Prostate gland (tissue), 2 donors: ENCODE data around the gene CIDEB. TPM values are rescaled to one million over a fixed set of nuclear protein-coding genes. Genes with fewer than 3 reads are reported as not detected.

Source experiments
- DNase-seq: peaks from one replicate; pipeline ENCODE4 v3.0.0-alpha.2; 2019; ENCODE audit warnings: low spot score
- H3K27ac ChIP-seq, 2 donors: fragments of 200-600 bp; sonication (generic); 2 replicates each; pipeline ENCODE4 v1.5.1; 2017 to 2019
- H3K27me3 ChIP-seq: fragments of 200-600 bp; sonication (generic); replicated peaks from 2 replicates; pipeline ENCODE4 v1.5.1; 2019; ENCODE audit not compliant: insufficient read depth
- H3K36me3 ChIP-seq, 2 donors: fragments of 200-600 bp; sonication (generic); 1 replicate in 1 of 2; 2 replicates in 1 of 2; pipeline versions ENCODE4 v1.5.1 to v1.8.1; 2017 to 2019
- H3K4me1 ChIP-seq: fragments of 200-600 bp; sonication (generic); replicated peaks from 2 replicates; pipeline ENCODE4 v1.5.1; 2019
- H3K4me3 ChIP-seq, 2 donors: fragments of 200-600 bp; sonication (generic); 2 replicates each; pipeline ENCODE4 v1.5.1; 2017 to 2019
- H3K9me3 ChIP-seq: fragments of 200-600 bp; sonication (generic); 2 replicates; pipeline ENCODE4 v1.5.1; 2017
- CTCF ChIP-seq, 4 experiments: fragments of 200-600 bp in 2 of 4; fragments of 450-650 bp in 2 of 4; sonication (generic) in 2 of 4; IDR thresholded peaks; 1 replicate in 3 of 4; 2 replicates in 1 of 4; pipeline ENCODE4 v1.5.1; 2016 to 2019; ENCODE audit warnings: antibody characterized with exemption in 4 of 4, mild to moderate bottlenecking in 2 of 4, moderate library complexity in 2 of 4
- POLR2A ChIP-seq: fragments of 450-650 bp; IDR thresholded peaks from one replicate; pipeline ENCODE4 v1.6.1; 2016; ENCODE audit warnings: antibody characterized with exemption, mild to moderate bottlenecking
- POLR2AphosphoS5 ChIP-seq: sonication (generic); formaldehyde crosslinking; IDR thresholded peaks from one replicate; pipeline ENCODE4 v1.6.1; 2017; ENCODE audit warnings: antibody characterized with exemption
- WGBS: methylation state at CpG from one replicate; pipeline ENCODE4 v1.1.5; 2018; 5-methylcytosine and 5-hydroxymethylcytosine counted together
- intact Hi-C: fragments of 100-400 bp; cut with DNase I; formaldehyde crosslinking; loops from one replicate; pipeline ENCODE4 v1.14.2; 2022
- total RNA-seq, 2 donors: library from RNA; depleted of rRNA; stranded (reverse); fragments of >200 nt; gene quantifications; one replicate each; pipeline ENCODE4 v1.1.0, GENCODE V29; 2016

Gene CIDEB
- total RNA-seq, 2 donors from 2014 or later: 9.1 to 17.8 TPM

GRCh38 chr14:24299255-24300191 is 8.3 kb downstream of the CIDEB start, which contains the start of the genes DHRS1 and NOP9:
TSS of gene DHRS1 (minus strand) at chr14:24299780. CDS start at chr14:24299106, 674 bp downstream.
TSS of gene NOP9 (plus strand) at chr14:24299850. CDS start at chr14:24299955, 105 bp downstream.
- Histone ChIP-seq H3K27me3 (no peaks in the 10 kb centered on the region), H3K4me1 (peaks cover 14% of the 10 kb centered on the region), H3K4me3 (peak within 1 kb of the TSS; percentile 66 to 69), H3K9me3 (no peaks in the 10 kb centered on the region), H3K27ac (peak within 1 kb of the TSS; percentile 76 to 82), H3K36me3 (peaks cover 15 to 18% of the 10 kb centered on the region in 2 donors)
- TF ChIP-seq POLR2AphosphoS5 (peak; percentile 96), POLR2A (peak; percentile 86), CTCF (IDR thresholded peaks at IDR 0.05) (peak in 1 of 4 experiments; percentile 30)
- under 1% methylated on average over 43 of the region's 75 CpGs for WGBS
- intact Hi-C loops: loop anchor here (1.0 kb wide), 1 partner anchor 28 kb away; the partner anchor contains the start of gene RABGGTA
- peak; percentile 92 for DNase-seq

GRCh38 chr14:24298892-24299254 is 8.9 kb downstream of the CIDEB start:
- Histone ChIP-seq H3K27me3 (no peaks in the 10 kb centered on the region), H3K4me3 (peak overlapping the region; percentile 66 to 69), H3K9me3 (no peaks in the 10 kb centered on the region), H3K27ac (peak overlapping the region; percentile 76 to 82), H3K4me1 (peaks cover 14% of the 10 kb centered on the region), H3K36me3 (peaks cover 9 to 12% of the 10 kb centered on the region in 2 donors)
- TF ChIP-seq POLR2AphosphoS5 (no peak), CTCF (IDR thresholded peaks at IDR 0.05) (no peak), POLR2A (no peak)
- intact Hi-C loops: loop anchor here (1.0 kb wide), 1 partner anchor 28 kb away; the partner anchor contains the start of gene RABGGTA
- no peak for DNase-seq
- WGBS: 58% methylated on average over 7 of the region's 7 CpGs

GRCh38 chr14:24297190-24297964 is 10.4 kb downstream of the CIDEB start:
- no peak for DNase-seq
- 46% methylated on average over 5 of the region's 5 CpGs for WGBS
- no peak overlapping the region for H3K4me3 ChIP-seq
- peaks cover 3% of the 10 kb centered on the region in 2 donors for H3K36me3 ChIP-seq
- peaks cover 14% of the 10 kb centered on the region for H3K4me1 ChIP-seq
- peak; percentile 28 for TF ChIP-seq POLR2AphosphoS5
- peak in 3 of 4 experiments; percentile 16 to 60 (median 31) for TF ChIP-seq CTCF (IDR thresholded peaks at IDR 0.05)
- no peak for TF ChIP-seq POLR2A
- no peaks in the 10 kb centered on the region for H3K9me3 ChIP-seq
- intact Hi-C loops: loop anchor here (2.0 kb wide), 1 partner anchor 55 kb away; the partner anchor contains the start of gene TINF2
- H3K27me3 ChIP-seq: no peaks in the 10 kb centered on the region
- no peak overlapping the region for H3K27ac ChIP-seq

- Histone ChIP-seq H3K4me3 (no peak overlapping the region), H3K27me3 (no peaks in the 10 kb centered on the region), H3K4me1 (peaks cover 14% of the 10 kb centered on the region), H3K27ac (no peak overlapping the region), H3K36me3 (no peaks in the 10 kb centered on the region), H3K9me3 (no peaks in the 10 kb centered on the region)
- WGBS: 60% methylated on average over 12 of the region's 12 CpGs
- intact Hi-C loops: loop anchor here (2.0 kb wide), 1 partner anchor 54 kb away; the partner anchor contains the start of gene TINF2
- TF ChIP-seq POLR2AphosphoS5: peak; percentile 41
- no peak for TF ChIP-seq POLR2A
- peak; percentile 25 to 80 (median 61) for TF ChIP-seq CTCF (IDR thresholded peaks at IDR 0.05)
- peak; percentile 51 for DNase-seq
These were observed 11.2 kb downstream of the CIDEB start for GRCh38 chr14:24296341-24297157.
